ENCODE results near the gene DOCK1. TPM values are rescaled to one million over a fixed set of nuclear protein-coding genes. Genes with fewer than 3 reads are reported as not detected.

DOCK1 gene
- polyA plus RNA-seq, 1 of the 3 experiments (the other 2 are of a cell fraction) = 15.5 TPM

GRCh38 chr10:127118034-127118433, 212.8 kb downstream of the DOCK1 start (continued):
- TF ChIP-seq FOXJ3 (CRISPR knock-in tag; IDR thresholded peaks at IDR 0.05) = no peak
- TF ChIP-seq RFX5 (IDR thresholded peaks at IDR 0.05; ENCODE audit: low read length) = no peak

- Histone ChIP-seq H3K27me3 (ENCODE audit: insufficient read depth) (no peaks in the 10 kb centered on the region), H3K79me2 (ENCODE audit: insufficient read depth) (no peaks in the 10 kb centered on the region), H3K9me3 (no peaks in the 10 kb centered on the region), H3K9me2 (no peaks in the 10 kb centered on the region), H3K4me3 (ENCODE audit: low read depth in 2 of 2, low read length in 1 of 2) (no peak overlapping the region), H2AFZ (ENCODE audit: low read depth) (no peak overlapping the region), H4K20me1 (ENCODE audit: insufficient read depth) (peaks cover 41% of the 10 kb centered on the region), H3K36me3 (replicated peaks in 1 of 2; ENCODE audit: control insufficient read depth in 1 of 2, insufficient read depth in 2 of 2, low read length in 1 of 2) (peaks cover 0 to 8% of the 10 kb centered on the region in 2 experiments), H3K27ac (ENCODE audit: low read depth in 2 of 2, low read length in 1 of 2) (no peak overlapping the region), H3K9ac (no peak overlapping the region), H3K4me1 (ENCODE audit: control insufficient read depth in 1 of 2, insufficient read depth in 2 of 2, low read depth in 1 of 2, low read length in 1 of 2) (peaks cover 0 to 6% of the 10 kb centered on the region in 2 experiments; a peak in 2 of 4 replicates), H3F3A (replicated peaks; ENCODE audit: insufficient read depth) (peaks cover 6% of the 10 kb centered on the region), H3K4me2 (no peak overlapping the region)
- WGBS (ENCODE audit: low lambda C conversion rate) = 81% methylated on average over 8 of the region's 8 CpGs
- TF ChIP-seq EZH2phosphoT487 (IDR thresholded peaks at IDR 0.05; ENCODE audit: borderline replicate concordance, low read depth) (no peak), GATA2 (CRISPR knock-in tag; IDR thresholded peaks at IDR 0.05) (peak; percentile 88), RXRA (IDR thresholded peaks at IDR 0.05; ENCODE audit: borderline replicate concordance, low read depth) (no peak), RFX5 (IDR thresholded peaks at IDR 0.05; ENCODE audit: low read length) (no peak)
- ChIA-PET CTCF (interaction anchor here (0.6 kb wide), 1 partner anchor 1632 kb away, joined by 3 read pairs; no protein-coding TSS in a partner anchor), POLR2A (no interaction called here)
- peak; percentile 52 for DNase-seq
Measured at GRCh38 chr10:127119936-127120335, 214.7 kb downstream of the DOCK1 start.

GRCh38 chr10:127122831-127123230, 217.6 kb downstream of the DOCK1 start:
- peaks cover 15% of the 10 kb centered on the region for H4K20me1 ChIP-seq (ENCODE audit: insufficient read depth)
- H3K27ac ChIP-seq (ENCODE audit: low read depth in 2 of 2, low read length in 1 of 2) = no peak overlapping the region
- H3K36me3 ChIP-seq (replicated peaks in 1 of 2; ENCODE audit: control insufficient read depth in 1 of 2, insufficient read depth in 2 of 2, low read length in 1 of 2) = peaks cover 7 to 20% of the 10 kb centered on the region in 2 experiments
- peaks cover 0 to 11% of the 10 kb centered on the region in 2 experiments; a peak in 2 of 4 replicates for H3K4me1 ChIP-seq (ENCODE audit: control insufficient read depth in 1 of 2, insufficient read depth in 2 of 2, low read depth in 1 of 2, low read length in 1 of 2)
- no peak for DNase-seq
- H3K9me3 ChIP-seq = no peaks in the 10 kb centered on the region
- no peak overlapping the region for H3K9ac ChIP-seq
- H2AFZ ChIP-seq (ENCODE audit: low read depth) = no peak overlapping the region
- no peaks in the 10 kb centered on the region for H3K9me2 ChIP-seq
- ChIA-PET CTCF (no interaction called here), POLR2A (no interaction called here)
- TF ChIP-seq REST (IDR thresholded peaks at IDR 0.05; ENCODE audit: low read depth, low read length) = no peak
- no peak for TF ChIP-seq RCOR1 (IDR thresholded peaks at IDR 0.05; ENCODE audit: low read length)
- no peak for TF ChIP-seq NRF1 (IDR thresholded peaks at IDR 0.05; ENCODE audit: low read depth, low read length)
- no peak for TF ChIP-seq CTCF (IDR thresholded peaks at IDR 0.05)
- no peaks in the 10 kb centered on the region for H3K79me2 ChIP-seq (ENCODE audit: insufficient read depth)
- H3F3A ChIP-seq (replicated peaks; ENCODE audit: insufficient read depth) = no peaks in the 10 kb centered on the region
- no peaks in the 10 kb centered on the region for H3K27me3 ChIP-seq (ENCODE audit: insufficient read depth)
- H3K4me3 ChIP-seq (ENCODE audit: low read depth in 2 of 2, low read length in 1 of 2) = no peak overlapping the region
- H3K4me2 ChIP-seq = no peak overlapping the region
- WGBS (ENCODE audit: low lambda C conversion rate) = 75% methylated on average over 4 of the region's 4 CpGs

All from SK-N-SH (cell line).